ENCODE results near the gene NEO1. TPM values are rescaled to one million over a fixed set of nuclear protein-coding genes. Genes with fewer than 3 reads are reported as not detected.

NEO1 gene
- total RNA-seq, 1 experiment from 2014 or later = 41.8 TPM

DNA sequence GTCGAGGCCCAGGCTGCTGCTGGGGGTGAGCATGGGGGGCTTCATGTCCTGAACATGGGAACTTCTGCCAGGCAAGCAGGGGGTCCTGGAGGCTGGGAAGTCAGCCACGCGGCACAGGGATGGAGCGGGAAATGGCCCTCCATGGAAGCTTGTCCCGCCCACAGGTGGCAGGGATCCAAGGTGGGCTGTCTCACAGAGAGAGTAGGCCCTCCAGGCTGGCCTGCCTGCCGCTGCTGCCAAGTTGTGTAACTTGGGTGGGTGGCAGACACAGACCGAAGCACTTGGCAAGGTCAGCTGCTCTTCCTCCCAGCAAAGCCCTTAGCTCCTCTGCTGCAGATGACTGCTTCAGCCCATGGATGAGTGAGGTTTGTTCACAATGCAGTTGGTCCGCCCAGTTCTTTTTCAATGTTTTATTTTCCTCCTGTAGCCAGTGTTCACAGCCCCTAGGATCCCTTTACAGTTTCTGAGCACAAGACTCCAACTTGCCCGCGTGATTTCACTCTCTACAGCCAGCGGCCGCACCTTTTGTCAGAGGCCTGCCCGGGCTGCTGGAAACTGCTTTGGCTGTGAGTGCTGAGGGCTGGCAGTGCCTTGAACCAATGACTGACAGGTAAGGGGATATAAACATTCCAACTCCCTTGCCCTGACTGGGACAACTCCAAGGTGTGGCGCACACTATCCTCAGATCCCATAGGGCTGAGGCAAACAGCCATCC is 289.8 kb downstream of the NEO1 start:
- Histone ChIP-seq H3K14ac (ENCODE audit: insufficient read depth, low read length) (no peak overlapping the region; the same call in 1 of the 2 replicates), H3K27ac (ENCODE audit: insufficient read length, low read depth, low read length) (no peak overlapping the region), H3K4me1 (ENCODE audit: insufficient read depth, low read length) (no peaks in the 10 kb centered on the region), H3K9me3 (ENCODE audit: control insufficient read depth, low read depth, low read length) (no peaks in the 10 kb centered on the region), H2AFZ (ENCODE audit: low read length) (no peak overlapping the region), H2BK5ac (ENCODE audit: insufficient read length, low read length) (no peak overlapping the region), H3K56ac (ENCODE audit: insufficient read length, low read depth, low read length) (no peak overlapping the region), H2BK12ac (ENCODE audit: insufficient read length, low read depth, low read length) (no peak overlapping the region), H3K18ac (ENCODE audit: insufficient read length, low read depth, low read length) (no peak overlapping the region), H2BK15ac (ENCODE audit: low read depth, low read length) (no peak overlapping the region), H3K4me2 (ENCODE audit: insufficient read depth, insufficient read length, low read length) (no peak overlapping the region), H2AK5ac (ENCODE audit: insufficient read length, low read length) (no peak overlapping the region), H4K20me1 (ENCODE audit: control insufficient read depth, insufficient read depth, insufficient read length) (peaks cover 5% of the 10 kb centered on the region), H4K8ac (replicated peaks; ENCODE audit: insufficient read length, low read depth, low read length) (no peak overlapping the region), H2BK20ac (ENCODE audit: low read depth, low read length, poor library complexity, severe bottlenecking) (no peak overlapping the region), H3T11ph (ENCODE audit: low read length) (no peak overlapping the region), H3K79me2 (ENCODE audit: insufficient read depth, low read length) (no peaks in the 10 kb centered on the region), H2BK120ac (ENCODE audit: low read depth, low read length, poor library complexity, severe bottlenecking) (no peak overlapping the region), H3K79me1 (ENCODE audit: insufficient read depth, low read depth, low read length, poor library complexity, severe bottlenecking) (peaks cover 4% of the 10 kb centered on the region), H3K27me3 (ENCODE audit: insufficient read depth, low read length) (no peaks in the 10 kb centered on the region), H4K5ac (ENCODE audit: insufficient read length, low read depth, low read length) (no peak overlapping the region), H3K9ac (ENCODE audit: extremely low read depth, insufficient read length, low read length) (no peak overlapping the region), H4K91ac (ENCODE audit: insufficient read length, low read depth, low read length) (no peak overlapping the region), H3K4ac (ENCODE audit: low read depth, low read length) (no peak overlapping the region), H3K23ac (ENCODE audit: insufficient read length, low read depth, low read length) (no peak overlapping the region), H3K23me2 (ENCODE audit: insufficient read length, low read depth, low read length, poor library complexity, severe bottlenecking) (no peaks in the 10 kb centered on the region)
- TF ChIP-seq, protein P1, sequence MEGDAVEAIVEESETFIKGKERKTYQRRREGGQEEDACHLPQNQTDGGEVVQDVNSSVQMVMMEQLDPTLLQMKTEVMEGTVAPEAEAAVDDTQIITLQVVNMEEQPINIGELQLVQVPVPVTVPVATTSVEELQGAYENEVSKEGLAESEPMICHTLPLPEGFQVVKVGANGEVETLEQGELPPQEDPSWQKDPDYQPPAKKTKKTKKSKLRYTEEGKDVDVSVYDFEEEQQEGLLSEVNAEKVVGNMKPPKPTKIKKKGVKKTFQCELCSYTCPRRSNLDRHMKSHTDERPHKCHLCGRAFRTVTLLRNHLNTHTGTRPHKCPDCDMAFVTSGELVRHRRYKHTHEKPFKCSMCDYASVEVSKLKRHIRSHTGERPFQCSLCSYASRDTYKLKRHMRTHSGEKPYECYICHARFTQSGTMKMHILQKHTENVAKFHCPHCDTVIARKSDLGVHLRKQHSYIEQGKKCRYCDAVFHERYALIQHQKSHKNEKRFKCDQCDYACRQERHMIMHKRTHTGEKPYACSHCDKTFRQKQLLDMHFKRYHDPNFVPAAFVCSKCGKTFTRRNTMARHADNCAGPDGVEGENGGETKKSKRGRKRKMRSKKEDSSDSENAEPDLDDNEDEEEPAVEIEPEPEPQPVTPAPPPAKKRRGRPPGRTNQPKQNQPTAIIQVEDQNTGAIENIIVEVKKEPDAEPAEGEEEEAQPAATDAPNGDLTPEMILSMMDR (conservative IDR thresholded peaks at IDR 0.05) = no peak
- H3K27ac Mint-ChIP-seq = no peak overlapping the region
- H3K4me3 Mint-ChIP-seq = no peak overlapping the region
- H3K36me3 Mint-ChIP-seq (ENCODE audit: insufficient read depth in 1 of 3, low read depth in 3 of 3) = peaks cover 19 to 23% (median 20%) of the 10 kb centered on the region in 3 experiments
- no peak for DNase-seq
- H3K27me3 Mint-ChIP-seq (ENCODE audit: low read depth) = no peaks in the 10 kb centered on the region
- no peaks in the 10 kb centered on the region; a peak in 1 of 5 replicates for H3K9me3 Mint-ChIP-seq
- WGBS (ENCODE audit: extremely low coverage, insufficient read length, low lambda C conversion rate) = no CpG with 5 or more reads among the region's 14 CpGs
- H3K4me1 Mint-ChIP-seq = no peaks in the 10 kb centered on the region

All from H9 (cell line).